Large intestine (tissue), 3 donors: ENCODE data around the gene CSTPP1. TPM values are rescaled to one million over a fixed set of nuclear protein-coding genes. Genes with fewer than 3 reads are reported as not detected.

Experiments
- DNase-seq, 2 donors: peaks; one replicate each; pipeline versions ENCODE4 v3.0.0 to v3.0.0-alpha.2; 2013
- H3K27ac ChIP-seq: one replicate; pipeline ENCODE4 v1.5.1; 2013; ENCODE audit warnings: low read length
- H3K27me3 ChIP-seq: 2 replicates; pipeline ENCODE4 v1.6.1; 2013; ENCODE audit warnings: low read length; ENCODE audit not compliant: control insufficient read depth, insufficient read depth
- H3K36me3 ChIP-seq: 2 replicates; pipeline ENCODE4 v1.6.1; 2013; ENCODE audit warnings: low read length; ENCODE audit not compliant: control insufficient read depth, insufficient read depth
- H3K4me1 ChIP-seq: one replicate; pipeline ENCODE4 v1.6.1; 2013; ENCODE audit warnings: low read length; ENCODE audit not compliant: control insufficient read depth, insufficient read depth
- H3K4me3 ChIP-seq: one replicate; pipeline ENCODE4 v1.5.1; 2013; ENCODE audit warnings: low read length
- H3K9me3 ChIP-seq: one replicate; pipeline ENCODE4 v1.6.1; 2013; ENCODE audit warnings: mild to moderate bottlenecking, low read depth, low read length, moderate library complexity; ENCODE audit not compliant: control insufficient read depth
- WGBS: methylation state at CpG from one replicate; pipeline ENCODE4 v1.1.5; 2013; ENCODE audit warnings: low lambda C conversion rate; ENCODE audit not compliant: insufficient coverage; 5-methylcytosine and 5-hydroxymethylcytosine counted together
- polyA plus RNA-seq: library from polyadenylated mRNA; unstranded; fragments of 120-200 nt; gene quantifications from one replicate; pipeline ENCODE4 v1.2.1, GENCODE V29; 2013

The CSTPP1 gene
- polyA plus RNA-seq, 1 donor, result 32.9 TPM

- H3K27me3 ChIP-seq, result no peaks in the 10 kb centered on the region
- peaks cover 7% of the 10 kb centered on the region for H3K4me1 ChIP-seq
- no peak overlapping the region for H3K27ac ChIP-seq
- peaks cover 2% of the 10 kb centered on the region for H3K36me3 ChIP-seq
- 80% methylated on average over 1 of the region's 2 CpGs for WGBS
- H3K9me3 ChIP-seq, result no peaks in the 10 kb centered on the region
- no peak overlapping the region for H3K4me3 ChIP-seq
- no peak for DNase-seq
These were observed 35.8 kb downstream of the CSTPP1 start for GRCh38 chr11:46972343-46972742.

- no peak for DNase-seq
- WGBS, result no CpG with 5 or more reads among the region's 2 CpGs
- Histone ChIP-seq H3K9me3 (no peaks in the 10 kb centered on the region), H3K27ac (no peak overlapping the region), H3K36me3 (peaks cover 2% of the 10 kb centered on the region), H3K27me3 (no peaks in the 10 kb centered on the region), H3K4me1 (peaks cover 7% of the 10 kb centered on the region), H3K4me3 (no peak overlapping the region)
These were observed 36.3 kb downstream of the CSTPP1 start for GRCh38 chr11:46972821-46973220.

GRCh38 chr11:46976182-46976854 is 39.8 kb downstream of the CSTPP1 start:
- DNase-seq, result no peak
- H3K4me1 ChIP-seq, result peaks cover 7% of the 10 kb centered on the region

GRCh38 chr11:46977038-46977813 is 40.7 kb downstream of the CSTPP1 start:
- 79% methylated on average over 3 of the region's 7 CpGs for WGBS
- no peak for DNase-seq
- no peaks in the 10 kb centered on the region for H3K27me3 ChIP-seq
- no peak overlapping the region for H3K4me3 ChIP-seq
- H3K27ac ChIP-seq, result no peak overlapping the region
- peaks cover 7% of the 10 kb centered on the region for H3K4me1 ChIP-seq
- H3K36me3 ChIP-seq, result peaks cover 2% of the 10 kb centered on the region
- no peaks in the 10 kb centered on the region for H3K9me3 ChIP-seq

More at GRCh38 chr11:46976182-46976854, 39.8 kb downstream of the CSTPP1 start:
- Histone ChIP-seq H3K36me3 (peaks cover 2% of the 10 kb centered on the region), H3K27me3 (no peaks in the 10 kb centered on the region), H3K27ac (no peak overlapping the region), H3K4me3 (no peak overlapping the region), H3K9me3 (no peaks in the 10 kb centered on the region)
- 80% methylated on average over 1 of the region's 5 CpGs for WGBS

- H3K36me3 ChIP-seq, result peaks cover 2% of the 10 kb centered on the region
- H3K4me3 ChIP-seq, result no peak overlapping the region
- H3K27me3 ChIP-seq, result no peaks in the 10 kb centered on the region
- H3K27ac ChIP-seq, result no peak overlapping the region
- WGBS, result 80% methylated on average over 1 of the region's 1 CpG
- no peak for DNase-seq
- peaks cover 1% of the 10 kb centered on the region for H3K4me1 ChIP-seq
- no peaks in the 10 kb centered on the region for H3K9me3 ChIP-seq
These were observed 41.5 kb downstream of the CSTPP1 start for GRCh38 chr11:46978005-46978491.

GRCh38 chr11:46979358-46979757 is 42.8 kb downstream of the CSTPP1 start:
- WGBS, result 67% methylated on average over 1 of the region's 5 CpGs

GRCh38 chr11:46981436-46981835 is 44.9 kb downstream of the CSTPP1 start:
- Histone ChIP-seq H3K27ac (no peak overlapping the region), H3K4me3 (no peak overlapping the region), H3K27me3 (no peaks in the 10 kb centered on the region), H3K9me3 (no peaks in the 10 kb centered on the region), H3K36me3 (no peaks in the 10 kb centered on the region), H3K4me1 (peaks cover 2% of the 10 kb centered on the region)
- no peak for DNase-seq
- no CpG with 5 or more reads among the region's 3 CpGs for WGBS

More at GRCh38 chr11:46979358-46979757, 42.8 kb downstream of the CSTPP1 start:
- DNase-seq, result no peak
- Histone ChIP-seq H3K4me3 (no peak overlapping the region), H3K27ac (no peak overlapping the region), H3K27me3 (no peaks in the 10 kb centered on the region), H3K9me3 (no peaks in the 10 kb centered on the region), H3K36me3 (no peaks in the 10 kb centered on the region), H3K4me1 (peaks cover 2% of the 10 kb centered on the region)

- no peaks in the 10 kb centered on the region for H3K9me3 ChIP-seq
- H3K4me1 ChIP-seq, result peaks cover 2% of the 10 kb centered on the region
- no peak overlapping the region for H3K27ac ChIP-seq
- 100% methylated on average over 1 of the region's 2 CpGs for WGBS
- no peaks in the 10 kb centered on the region for H3K36me3 ChIP-seq
- H3K4me3 ChIP-seq, result no peak overlapping the region
- DNase-seq, result no peak
- no peaks in the 10 kb centered on the region for H3K27me3 ChIP-seq
These were observed 46.4 kb downstream of the CSTPP1 start for GRCh38 chr11:46982797-46983452.

GRCh38 chr11:46983598-46983997 is 47.0 kb downstream of the CSTPP1 start:
- 29% methylated on average over 1 of the region's 6 CpGs for WGBS
- Histone ChIP-seq H3K4me1 (peaks cover 2% of the 10 kb centered on the region), H3K27ac (no peak overlapping the region), H3K9me3 (no peaks in the 10 kb centered on the region), H3K4me3 (no peak overlapping the region), H3K36me3 (no peaks in the 10 kb centered on the region), H3K27me3 (no peaks in the 10 kb centered on the region)
- DNase-seq, result no peak

GRCh38 chr11:46984548-46984947 is 48.0 kb downstream of the CSTPP1 start:
- H3K27ac ChIP-seq, result no peak overlapping the region
- no peak for DNase-seq
- 57% methylated on average over 1 of the region's 2 CpGs for WGBS
- H3K4me1 ChIP-seq, result peaks cover 2% of the 10 kb centered on the region
- no peaks in the 10 kb centered on the region for H3K36me3 ChIP-seq
- H3K4me3 ChIP-seq, result no peak overlapping the region
- no peaks in the 10 kb centered on the region for H3K9me3 ChIP-seq
- H3K27me3 ChIP-seq, result no peaks in the 10 kb centered on the region
